Measurements from ENCODE around the gene SMPD4.
"Not testable (repeated sequence)": the region's sequence is repeated elsewhere in the genome, so short reads cannot be mapped to it uniquely, and the experiment has no call there.

DNA sequence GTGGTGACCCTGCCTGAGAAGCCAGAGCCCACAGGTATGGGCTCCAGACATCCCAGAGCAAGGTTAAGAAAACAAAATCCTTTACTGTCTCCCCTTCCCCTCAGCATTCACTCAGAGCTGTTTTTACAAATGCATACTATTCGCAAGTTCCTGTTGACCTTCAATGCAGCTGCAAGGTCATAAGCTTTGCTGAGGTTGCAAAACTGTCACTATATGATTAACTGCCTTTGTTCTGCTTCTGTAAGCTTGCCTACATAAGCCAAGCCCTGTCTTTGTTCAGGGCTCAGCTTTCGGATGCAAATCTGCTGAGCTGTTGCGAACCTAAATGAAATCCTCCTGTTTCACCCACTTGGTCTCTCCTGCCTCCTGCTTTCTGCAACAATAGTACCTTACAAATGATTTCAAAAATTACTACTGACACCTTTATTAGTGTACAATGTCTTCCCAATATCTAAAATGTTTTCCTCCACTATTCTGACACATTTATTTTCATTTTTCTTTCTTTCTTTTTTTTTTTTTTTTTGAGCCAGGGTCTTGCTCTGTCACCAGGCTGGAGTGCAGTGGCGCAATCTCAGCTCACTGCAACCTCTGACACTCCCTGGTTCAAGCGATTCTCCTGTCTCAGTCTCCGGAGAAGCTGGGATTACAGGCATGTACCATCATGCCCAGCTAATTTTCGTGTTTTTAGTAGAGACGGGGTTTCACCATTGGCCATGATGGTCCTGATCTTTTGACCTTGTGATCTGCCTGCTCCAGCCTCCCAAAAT is 78.6 kb downstream of the SMPD4 start:
- TF ChIP-seq POLR2A (IDR thresholded peaks at IDR 0.05): not testable (repeated sequence)
- TF ChIP-seq, protein P1, sequence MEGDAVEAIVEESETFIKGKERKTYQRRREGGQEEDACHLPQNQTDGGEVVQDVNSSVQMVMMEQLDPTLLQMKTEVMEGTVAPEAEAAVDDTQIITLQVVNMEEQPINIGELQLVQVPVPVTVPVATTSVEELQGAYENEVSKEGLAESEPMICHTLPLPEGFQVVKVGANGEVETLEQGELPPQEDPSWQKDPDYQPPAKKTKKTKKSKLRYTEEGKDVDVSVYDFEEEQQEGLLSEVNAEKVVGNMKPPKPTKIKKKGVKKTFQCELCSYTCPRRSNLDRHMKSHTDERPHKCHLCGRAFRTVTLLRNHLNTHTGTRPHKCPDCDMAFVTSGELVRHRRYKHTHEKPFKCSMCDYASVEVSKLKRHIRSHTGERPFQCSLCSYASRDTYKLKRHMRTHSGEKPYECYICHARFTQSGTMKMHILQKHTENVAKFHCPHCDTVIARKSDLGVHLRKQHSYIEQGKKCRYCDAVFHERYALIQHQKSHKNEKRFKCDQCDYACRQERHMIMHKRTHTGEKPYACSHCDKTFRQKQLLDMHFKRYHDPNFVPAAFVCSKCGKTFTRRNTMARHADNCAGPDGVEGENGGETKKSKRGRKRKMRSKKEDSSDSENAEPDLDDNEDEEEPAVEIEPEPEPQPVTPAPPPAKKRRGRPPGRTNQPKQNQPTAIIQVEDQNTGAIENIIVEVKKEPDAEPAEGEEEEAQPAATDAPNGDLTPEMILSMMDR (IDR thresholded peaks at IDR 0.05): not testable (repeated sequence)

All from esophagus squamous epithelium (tissue), 4 donors.